HG03342 (cell line): Measurements from ENCODE around the gene SYNGR3.

Experiments used
- ATAC-seq: cut with Tn5 transposase; IDR thresholded peaks from one replicate; pipeline ENCODE4 v1.9.1; 2021; ENCODE audit warnings: mild to moderate bottlenecking, moderate library complexity; ENCODE audit not compliant: unreplicated experiment

Gene SYNGR3

GRCh38 chr16:1976216-1976520 lies 13.6 kb upstream of the SYNGR3 start:
- no peak for ATAC-seq

- ATAC-seq = no peak
Measured at GRCh38 chr16:1976951-1977874, 12.6 kb upstream of the SYNGR3 start.

GRCh38 chr16:1977875-1978268 lies 11.9 kb upstream of the SYNGR3 start:
- no peak for ATAC-seq

- ATAC-seq = no peak
Measured at GRCh38 chr16:1978476-1979120, 11.2 kb upstream of the SYNGR3 start.

GRCh38 chr16:1979271-1980029 lies 10.3 kb upstream of the SYNGR3 start:
- ATAC-seq = no peak

- ATAC-seq = no peak
Measured at GRCh38 chr16:1980030-1980769, 9.6 kb upstream of the SYNGR3 start.

GRCh38 chr16:1980770-1981087 lies 9.0 kb upstream of the SYNGR3 start:
- no peak for ATAC-seq

- ATAC-seq = no peak
Measured at GRCh38 chr16:1981398-1981836, 8.4 kb upstream of the SYNGR3 start, which contains the start of gene NOXO1. Gene NOXO1, minus strand, starts transcription at chr16:1981469. Its CDS starts 290 bp downstream, at chr16:1981179.

GRCh38 chr16:1982013-1982433 lies 7.7 kb upstream of the SYNGR3 start:
- no peak for ATAC-seq

- no peak for ATAC-seq
Measured at GRCh38 chr16:1982991-1983543, 6.7 kb upstream of the SYNGR3 start.

- peak; percentile 66 for ATAC-seq
Measured at GRCh38 chr16:1983544-1984346, 6.0 kb upstream of the SYNGR3 start, which contains the start of gene GFER. Gene GFER, plus strand, starts transcription at chr16:1984193. Its CDS starts 26 bp downstream, at chr16:1984219.

GRCh38 chr16:1984347-1985225 lies 5.2 kb upstream of the SYNGR3 start:
- no peak for ATAC-seq

GRCh38 chr16:1985466-1986150 lies 4.2 kb upstream of the SYNGR3 start:
- ATAC-seq = no peak

GRCh38 chr16:1987198-1987597 lies 2.6 kb upstream of the SYNGR3 start:
- ATAC-seq = no peak

- ATAC-seq = no peak
Measured at GRCh38 chr16:1990101-1990350, 256 bp downstream of the SYNGR3 start.

GRCh38 chr16:1990351-1991134 lies 773 bp downstream of the SYNGR3 start:
- ATAC-seq = no peak

- ATAC-seq = no peak
Measured at GRCh38 chr16:1991135-1991551, 1.4 kb downstream of the SYNGR3 start.

GRCh38 chr16:1991588-1991947 lies 1.8 kb downstream of the SYNGR3 start:
- ATAC-seq = no peak
